HG02610 (cell line): Measurements from ENCODE around the gene SLX9.

Source experiments
- ATAC-seq: cut with Tn5 transposase; IDR thresholded peaks from one replicate; pipeline ENCODE4 v1.9.1; 2021; ENCODE audit warnings: mild to moderate bottlenecking, moderate library complexity; ENCODE audit not compliant: unreplicated experiment

The SLX9 gene

GRCh38 chr21:44939532-44940115 is at the start of gene SLX9:
Gene SLX9, plus strand, starts transcription at chr21:44940029. Its CDS starts 29 bp downstream, at chr21:44940058.
- ATAC-seq = peak; percentile 70

GRCh38 chr21:44890338-44890931 is 49.4 kb upstream of the SLX9 start:
- ATAC-seq = no peak

- no peak for ATAC-seq
Observed at GRCh38 chr21:44890961-44891541, 48.8 kb upstream of the SLX9 start.

GRCh38 chr21:44891631-44892031 is 48.2 kb upstream of the SLX9 start:
- ATAC-seq = no peak

- no peak for ATAC-seq
Observed at GRCh38 chr21:44892095-44892494, 47.7 kb upstream of the SLX9 start.

GRCh38 chr21:44892536-44893277 is 47.1 kb upstream of the SLX9 start:
- peak; percentile 44 for ATAC-seq

- ATAC-seq = no peak
Observed at GRCh38 chr21:44893278-44893556, 46.6 kb upstream of the SLX9 start.

GRCh38 chr21:44893948-44894656 is 45.7 kb upstream of the SLX9 start:
- no peak for ATAC-seq

- ATAC-seq = no peak
Observed at GRCh38 chr21:44894687-44895302, 45.0 kb upstream of the SLX9 start.

GRCh38 chr21:44895859-44896258 is 44.0 kb upstream of the SLX9 start:
- no peak for ATAC-seq

- ATAC-seq = no peak
Observed at GRCh38 chr21:44896561-44897286, 43.1 kb upstream of the SLX9 start.

GRCh38 chr21:44897326-44898010 is 42.4 kb upstream of the SLX9 start:
- no peak for ATAC-seq

GRCh38 chr21:44898011-44898488 is 41.8 kb upstream of the SLX9 start:
- ATAC-seq = no peak

- ATAC-seq = no peak
Observed at GRCh38 chr21:44898851-44899767, 40.7 kb upstream of the SLX9 start.

GRCh38 chr21:44899768-44900558 is 39.9 kb upstream of the SLX9 start:
- ATAC-seq = no peak

- no peak for ATAC-seq
Observed at GRCh38 chr21:44900559-44901251, 39.1 kb upstream of the SLX9 start.

GRCh38 chr21:44901391-44902074 is 38.3 kb upstream of the SLX9 start:
- no peak for ATAC-seq
